HepG2 (cell line): ENCODE results near the gene ATPAF1. TPM values are rescaled to one million over a fixed set of nuclear protein-coding genes. Genes with fewer than 3 reads are reported as not detected.
A peak's percentile ranks its signal among the peaks of the same experiment; 100 is the strongest.

Experiments
- AFF4 ChIP-seq: sonication (generic); formaldehyde crosslinking; IDR thresholded peaks from 2 replicates; pipeline ENCODE4 v1.4.0; 2020; ENCODE audit warnings: missing genetic modification reagents
- ARID2 ChIP-seq: sonication (generic); formaldehyde crosslinking; IDR thresholded peaks from 2 replicates; pipeline ENCODE4 v1.8.1; 2022; ENCODE audit warnings: mild to moderate bottlenecking, missing genetic modification reagents, borderline replicate concordance
- BRD4 ChIP-seq: sonication (generic); formaldehyde crosslinking; IDR thresholded peaks from 2 replicates; pipeline ENCODE4 v1.4.0; 2020; ENCODE audit warnings: missing genetic modification reagents
- CCDC6 ChIP-seq: sonication (generic); formaldehyde crosslinking; IDR thresholded peaks from 2 replicates; pipeline ENCODE4 v1.8.1; 2022; ENCODE audit warnings: mild to moderate bottlenecking, missing genetic modification reagents, moderate library complexity
- E2F1 ChIP-seq: sonication (generic); formaldehyde crosslinking; IDR thresholded peaks from 2 replicates; pipeline ENCODE4 v1.5.0; 2020; ENCODE audit warnings: missing genetic modification reagents
- KDM2A ChIP-seq: sonication (generic); formaldehyde crosslinking; IDR thresholded peaks from 2 replicates; pipeline ENCODE4 v1.4.0; 2020; ENCODE audit warnings: low read depth, missing genetic modification reagents, borderline replicate concordance
- NPAS2 ChIP-seq: sonication (generic); formaldehyde crosslinking; IDR thresholded peaks from 2 replicates; pipeline ENCODE4 v1.8.0; 2022; ENCODE audit warnings: mild to moderate bottlenecking, missing genetic modification reagents, borderline replicate concordance
- PAX8 ChIP-seq: sonication (generic); formaldehyde crosslinking; IDR thresholded peaks from 2 replicates; pipeline ENCODE4 v1.8.0; 2022; ENCODE audit warnings: mild to moderate bottlenecking, missing genetic modification reagents, borderline replicate concordance
- PLSCR1 ChIP-seq: sonication (generic); formaldehyde crosslinking; IDR thresholded peaks from 2 replicates; pipeline ENCODE4 v1.5.0; 2020; ENCODE audit warnings: missing genetic modification reagents, mild to moderate bottlenecking, borderline replicate concordance
- RBFOX2 ChIP-seq: fragments of 200-400 bp; formaldehyde crosslinking; IDR thresholded peaks from 2 replicates; pipeline ENCODE4 v1.6.1; 2017; ENCODE audit warnings: low read depth, mild to moderate bottlenecking, low read length
- SIX1 ChIP-seq: sonication (generic); formaldehyde crosslinking; IDR thresholded peaks from 2 replicates; pipeline ENCODE4 v1.4.0; 2020; ENCODE audit warnings: missing genetic modification reagents, borderline replicate concordance
- SMYD3 ChIP-seq: sonication (generic); formaldehyde crosslinking; IDR thresholded peaks from 2 replicates; pipeline ENCODE4 v1.8.1; 2023; ENCODE audit warnings: mild to moderate bottlenecking, missing genetic modification reagents
- SRY ChIP-seq: sonication (generic); formaldehyde crosslinking; IDR thresholded peaks from 2 replicates; pipeline ENCODE4 v1.8.0; 2022; ENCODE audit warnings: mild to moderate bottlenecking, missing genetic modification reagents
- XRCC5 ChIP-seq: fragments of 200-400 bp; formaldehyde crosslinking; optimal IDR thresholded peaks from 2 replicates; pipeline ENCODE3; 2017; ENCODE audit warnings: mild to moderate bottlenecking, low read length
- ZBTB3 ChIP-seq: sonication (generic); formaldehyde crosslinking; IDR thresholded peaks from 2 replicates; pipeline ENCODE4 v1.4.0; 2020; ENCODE audit warnings: low read depth, mild to moderate bottlenecking, moderate library complexity, missing genetic modification reagents, borderline replicate concordance
- ZBTB8A ChIP-seq: sonication (generic); formaldehyde crosslinking; IDR thresholded peaks from 2 replicates; pipeline ENCODE4 v1.4.0; 2020; ENCODE audit warnings: mild to moderate bottlenecking, low read depth, missing genetic modification reagents, borderline replicate concordance
- ZNF292 ChIP-seq: sonication (generic); formaldehyde crosslinking; IDR thresholded peaks from 2 replicates; pipeline ENCODE4 v1.8.1; 2022; ENCODE audit warnings: mild to moderate bottlenecking, low read depth, missing genetic modification reagents, borderline replicate concordance
- ZNF343 ChIP-seq: sonication (generic); formaldehyde crosslinking; IDR thresholded peaks from 2 replicates; pipeline ENCODE4 v1.4.0; 2020; ENCODE audit warnings: mild to moderate bottlenecking, missing genetic modification reagents
- ZNF670 ChIP-seq: sonication (generic); formaldehyde crosslinking; IDR thresholded peaks from 2 replicates; pipeline ENCODE4 v1.8.0; 2022; ENCODE audit warnings: mild to moderate bottlenecking, missing genetic modification reagents, borderline replicate concordance
- ZNF83 ChIP-seq: sonication (generic); formaldehyde crosslinking; IDR thresholded peaks from 2 replicates; pipeline ENCODE4 v1.4.0; 2020; ENCODE audit warnings: missing genetic modification reagents, mild to moderate bottlenecking, borderline replicate concordance
- ZSCAN22 ChIP-seq: sonication (generic); formaldehyde crosslinking; IDR thresholded peaks from 2 replicates; pipeline ENCODE4 v1.4.0; 2020; ENCODE audit warnings: mild to moderate bottlenecking, missing genetic modification reagents
- polyA plus RNA-seq, 8 experiments: library from polyadenylated mRNA; depleted of rRNA in 3 of 8; stranded (reverse) in 7 of 8; unstranded in 1 of 8; fragments of >200 nt; fragmentation: Illumina TruSeq in 4 of 8; extraction: Trizol in 4 of 8; gene quantifications; 2 replicates each; pipeline versions ENCODE4 v1.2.1 to v1.2.3, GENCODE V29; 2011 to 2016; ENCODE audit warnings: low read depth in 4 of 8, missing spikeins in 1 of 8, mixed read lengths in 1 of 8; ENCODE audit not compliant: insufficient read depth in 1 of 8
- total RNA-seq, 5 experiments: library from RNA; depleted of rRNA; stranded (reverse); fragments of >200 nt; fragmentation: Illumina TruSeq; extraction: Trizol; gene quantifications; 2 replicates each; pipeline ENCODE4 v1.2.3, GENCODE V29; 2016; ENCODE audit warnings: low read depth in 1 of 5

The ATPAF1 gene
- total and polyA plus RNA-seq, 2 of the 13 experiments (the other 11 are each of a cell fraction or from before 2014, with no cell fraction given): 66.6 to 76.7 TPM

DNA sequence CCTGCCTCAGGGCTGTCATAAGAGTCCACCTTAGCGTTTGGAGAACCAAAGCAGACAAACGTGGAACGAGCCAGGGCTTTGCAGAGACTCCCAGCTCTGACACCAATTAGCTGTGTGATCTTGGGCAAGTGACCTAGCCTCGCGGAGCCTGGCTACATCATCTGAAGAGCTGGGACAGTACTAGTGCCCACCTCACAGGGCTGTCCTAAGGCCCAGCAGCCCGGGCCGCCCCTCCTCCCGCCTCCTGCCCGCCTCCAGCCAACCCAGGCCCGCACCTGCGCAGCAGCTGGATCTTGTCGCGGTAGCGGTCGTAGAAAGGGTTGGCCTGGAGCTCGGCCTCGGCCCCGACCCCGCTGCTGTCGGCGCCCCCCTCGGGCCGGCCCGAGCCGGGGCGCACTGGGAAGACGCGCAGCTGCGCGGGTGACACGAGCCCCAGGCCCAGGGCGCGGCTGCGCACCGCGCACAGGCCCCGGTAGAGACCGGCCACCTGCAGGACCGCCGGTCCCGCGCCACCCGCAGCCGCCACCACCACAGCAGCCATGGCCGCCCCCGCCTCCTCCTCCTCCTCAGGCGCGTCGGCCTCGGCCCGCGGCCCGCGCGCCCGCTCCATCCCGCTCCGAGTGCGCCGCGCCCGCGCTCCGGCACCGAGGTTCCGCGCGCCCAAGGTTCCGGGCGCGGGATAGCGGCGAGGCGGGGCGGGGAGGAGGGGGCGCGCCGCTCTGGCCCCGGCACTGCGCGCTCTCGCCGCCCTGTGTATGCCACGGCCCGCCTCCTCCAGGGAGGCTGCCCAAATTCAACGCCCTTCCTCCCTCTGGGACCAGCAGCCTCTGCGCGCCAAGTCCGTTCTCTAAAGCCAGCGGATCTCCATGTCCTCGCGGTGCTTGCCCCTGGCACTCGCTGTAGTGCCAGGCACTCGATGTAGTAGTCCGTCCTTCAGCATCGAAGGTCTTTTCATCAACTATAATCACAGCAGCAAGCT lies at the start of gene ATPAF1 (continued):
- TF ChIP-seq ZNF670 (CRISPR knock-in tag) (no peak; the same call in 1 of the 2 replicates), ZNF83 (CRISPR knock-in tag) (no peak), SIX1 (CRISPR knock-in tag) (no peak), CCDC6 (CRISPR knock-in tag) (peak; percentile 89; the same call in 1 of the 2 replicates), ZSCAN22 (CRISPR knock-in tag) (no peak), KDM2A (0 out of 2 replicates have a peak, but pooled peaks have one; percentile 22), ARID2 (CRISPR knock-in tag) (no peak), E2F1 (CRISPR knock-in tag) (no peak), SMYD3 (CRISPR knock-in tag) (no peak), AFF4 (no peak), ZNF292 (CRISPR knock-in tag) (no peak), RBFOX2 (peak; percentile 89), NPAS2 (CRISPR knock-in tag) (no peak), XRCC5 (peak; percentile 31), SRY (peak; percentile 12; the same call in 1 of the 2 replicates), ZNF343 (no peak), ZBTB3 (no peak), PAX8 (no peak), BRD4 (peak; percentile 19; the same call in 1 of the 2 replicates), PLSCR1 (CRISPR knock-in tag) (no peak), ZBTB8A (CRISPR knock-in tag) (no peak)
